GM23248 (cell line): Measurements from ENCODE around the gene CNGA1.

Experiments used
- EZH2 ChIP-seq: fragments of 200-600 bp; sonication (generic); IDR thresholded peaks from 2 replicates; pipeline ENCODE4 v1.6.1; 2018; ENCODE audit warnings: antibody characterized with exemption, mild to moderate bottlenecking; ENCODE audit not compliant: insufficient read depth, poor library complexity, severe bottlenecking
- EZH2phosphoT487 ChIP-seq: fragments of 200-600 bp; sonication (generic); IDR thresholded peaks from 2 replicates; pipeline ENCODE4 v1.6.1; 2018; ENCODE audit warnings: antibody characterized with exemption, moderate library complexity, mild to moderate bottlenecking, low read depth; ENCODE audit not compliant: insufficient read depth

GRCh38 chr4:48047421-48047844 lies 31.0 kb upstream of the CNGA1 start:
- TF ChIP-seq EZH2 (no peak), EZH2phosphoT487 (no peak)
